GM12864 (cell line): Measurements from ENCODE around the gene NR2F1.

ENCODE experiments used
- DNase-seq: peaks from one replicate; pipeline ENCODE4 v3.0.0-alpha.2; 2011; ENCODE audit warnings: low read depth
- H3K4me3 ChIP-seq: 2 replicates; pipeline ENCODE4 v1.5.1; 2011; ENCODE audit warnings: mild to moderate bottlenecking, low read depth, low read length, control low read depth
- CTCF ChIP-seq: IDR thresholded peaks from 2 replicates; pipeline ENCODE4 v1.5.1; 2011; ENCODE audit warnings: low read depth, mild to moderate bottlenecking, moderate library complexity, low read length, control low read depth, inconsistent platforms; ENCODE audit errors: missing control alignments

Gene NR2F1

GRCh38 chr5:93599399-93600120 lies 16.5 kb downstream of the NR2F1 start:
- H3K4me3 ChIP-seq, result no peak overlapping the region
- no peak for TF ChIP-seq CTCF
- DNase-seq, result no peak

GRCh38 chr5:93600409-93601070 lies 17.5 kb downstream of the NR2F1 start:
- no peak for DNase-seq

GRCh38 chr5:93601071-93601801 lies 18.2 kb downstream of the NR2F1 start:
- TF ChIP-seq CTCF, result no peak
- DNase-seq, result no peak
- H3K4me3 ChIP-seq, result no peak overlapping the region

More at GRCh38 chr5:93600409-93601070, 17.5 kb downstream of the NR2F1 start:
- TF ChIP-seq CTCF, result no peak
- H3K4me3 ChIP-seq, result no peak overlapping the region

- no peak for DNase-seq
- TF ChIP-seq CTCF, result no peak
- H3K4me3 ChIP-seq, result no peak overlapping the region
These were observed 18.8 kb downstream of the NR2F1 start for GRCh38 chr5:93601802-93602155.

- no peak for DNase-seq
- TF ChIP-seq CTCF, result no peak
- H3K4me3 ChIP-seq, result no peak overlapping the region
These were observed 19.4 kb downstream of the NR2F1 start for GRCh38 chr5:93602241-93603077.

- no peak for DNase-seq
- H3K4me3 ChIP-seq, result no peak overlapping the region
- no peak for TF ChIP-seq CTCF
These were observed 20.2 kb downstream of the NR2F1 start for GRCh38 chr5:93603078-93603792.
